ENCODE results near the gene OTOF. TPM values are rescaled to one million over a fixed set of nuclear protein-coding genes. Genes with fewer than 3 reads are reported as not detected.

The OTOF gene
- total RNA-seq, 1 experiment from 2014 or later = 0.10 TPM

DNA sequence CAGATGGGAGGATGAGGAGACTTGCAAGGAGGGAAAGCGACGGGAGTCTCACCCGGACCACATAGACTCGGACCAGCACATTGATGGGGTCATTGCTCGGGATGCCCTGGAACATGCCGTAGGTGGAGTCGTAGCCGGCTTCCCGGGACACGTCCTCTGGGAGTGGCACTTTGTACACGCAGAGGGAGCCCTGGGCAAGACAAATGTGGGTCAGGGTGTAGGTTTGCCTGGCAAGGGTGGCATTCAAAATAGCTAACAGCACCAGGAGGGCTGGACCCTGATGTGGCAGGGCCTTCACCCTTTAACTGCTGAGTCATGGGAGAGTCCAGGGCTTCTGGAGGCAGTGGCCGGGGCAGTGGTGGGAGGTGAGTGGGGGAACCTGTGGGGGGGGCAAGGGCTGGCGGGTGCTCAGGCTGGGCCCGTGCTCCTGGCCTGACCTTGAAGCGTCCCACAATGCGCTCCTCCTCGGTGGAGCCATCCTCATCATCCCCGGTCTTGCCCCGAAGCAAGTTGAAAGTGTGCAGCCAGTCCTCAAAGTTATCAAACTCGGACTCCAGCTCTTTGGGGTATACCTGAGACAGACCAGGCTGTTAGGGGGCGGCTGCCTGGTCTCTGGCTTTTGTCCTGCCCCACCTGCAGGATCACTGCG, 11.1 kb downstream of the OTOF start:
- Histone ChIP-seq H3K9ac (ENCODE audit: low read length) (no peak overlapping the region), H3K9me3 (ENCODE audit: control insufficient read depth in 1 of 2, insufficient read depth in 1 of 2, low read depth in 1 of 2, low read length in 2 of 2) (no peaks in the 10 kb centered on the region), H3K27me3 (ENCODE audit: insufficient read depth, low read length) (no peaks in the 10 kb centered on the region), H3K36me3 (ENCODE audit: control insufficient read depth in 1 of 2, insufficient read depth in 2 of 2, low read length in 2 of 2) (no peaks in the 10 kb centered on the region), H3K4me2 (ENCODE audit: low read length) (no peak overlapping the region), H4K20me1 (ENCODE audit: insufficient read depth) (no peaks in the 10 kb centered on the region), H3K4me1 (ENCODE audit: control insufficient read depth in 1 of 2, insufficient read depth in 2 of 2, low read length in 2 of 2) (peaks cover 4 to 13% of the 10 kb centered on the region in 2 experiments; a peak in 3 of 4 replicates), H3K27ac (ENCODE audit: low read depth, low read length) (no peak overlapping the region), H2AFZ (ENCODE audit: low read depth, low read length, poor library complexity, severe bottlenecking) (no peak overlapping the region), H3K4me3 (replicated peaks in 1 of 2; ENCODE audit: low read depth in 1 of 2, low read length in 2 of 2) (no peak overlapping the region), H3K79me2 (ENCODE audit: insufficient read depth, low read length) (no peaks in the 10 kb centered on the region), H3K9me2 (ENCODE audit: insufficient read depth) (no peaks in the 10 kb centered on the region)
- BruUV-seq (replicated peaks) = no TSS peak
- TF ChIP-seq ZNF274 (IDR thresholded peaks at IDR 0.05; ENCODE audit: low read depth, low read length) (no peak), EGR1 (IDR thresholded peaks at IDR 0.05; ENCODE audit: low read depth) (no peak), EZH2 (IDR thresholded peaks at IDR 0.05) (no peak)
- TF ChIP-seq, protein P1, sequence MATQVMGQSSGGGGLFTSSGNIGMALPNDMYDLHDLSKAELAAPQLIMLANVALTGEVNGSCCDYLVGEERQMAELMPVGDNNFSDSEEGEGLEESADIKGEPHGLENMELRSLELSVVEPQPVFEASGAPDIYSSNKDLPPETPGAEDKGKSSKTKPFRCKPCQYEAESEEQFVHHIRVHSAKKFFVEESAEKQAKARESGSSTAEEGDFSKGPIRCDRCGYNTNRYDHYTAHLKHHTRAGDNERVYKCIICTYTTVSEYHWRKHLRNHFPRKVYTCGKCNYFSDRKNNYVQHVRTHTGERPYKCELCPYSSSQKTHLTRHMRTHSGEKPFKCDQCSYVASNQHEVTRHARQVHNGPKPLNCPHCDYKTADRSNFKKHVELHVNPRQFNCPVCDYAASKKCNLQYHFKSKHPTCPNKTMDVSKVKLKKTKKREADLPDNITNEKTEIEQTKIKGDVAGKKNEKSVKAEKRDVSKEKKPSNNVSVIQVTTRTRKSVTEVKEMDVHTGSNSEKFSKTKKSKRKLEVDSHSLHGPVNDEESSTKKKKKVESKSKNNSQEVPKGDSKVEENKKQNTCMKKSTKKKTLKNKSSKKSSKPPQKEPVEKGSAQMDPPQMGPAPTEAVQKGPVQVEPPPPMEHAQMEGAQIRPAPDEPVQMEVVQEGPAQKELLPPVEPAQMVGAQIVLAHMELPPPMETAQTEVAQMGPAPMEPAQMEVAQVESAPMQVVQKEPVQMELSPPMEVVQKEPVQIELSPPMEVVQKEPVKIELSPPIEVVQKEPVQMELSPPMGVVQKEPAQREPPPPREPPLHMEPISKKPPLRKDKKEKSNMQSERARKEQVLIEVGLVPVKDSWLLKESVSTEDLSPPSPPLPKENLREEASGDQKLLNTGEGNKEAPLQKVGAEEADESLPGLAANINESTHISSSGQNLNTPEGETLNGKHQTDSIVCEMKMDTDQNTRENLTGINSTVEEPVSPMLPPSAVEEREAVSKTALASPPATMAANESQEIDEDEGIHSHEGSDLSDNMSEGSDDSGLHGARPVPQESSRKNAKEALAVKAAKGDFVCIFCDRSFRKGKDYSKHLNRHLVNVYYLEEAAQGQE (IDR thresholded peaks at IDR 0.05; ENCODE audit: low read depth) = no peak
- TF ChIP-seq, protein P2, sequence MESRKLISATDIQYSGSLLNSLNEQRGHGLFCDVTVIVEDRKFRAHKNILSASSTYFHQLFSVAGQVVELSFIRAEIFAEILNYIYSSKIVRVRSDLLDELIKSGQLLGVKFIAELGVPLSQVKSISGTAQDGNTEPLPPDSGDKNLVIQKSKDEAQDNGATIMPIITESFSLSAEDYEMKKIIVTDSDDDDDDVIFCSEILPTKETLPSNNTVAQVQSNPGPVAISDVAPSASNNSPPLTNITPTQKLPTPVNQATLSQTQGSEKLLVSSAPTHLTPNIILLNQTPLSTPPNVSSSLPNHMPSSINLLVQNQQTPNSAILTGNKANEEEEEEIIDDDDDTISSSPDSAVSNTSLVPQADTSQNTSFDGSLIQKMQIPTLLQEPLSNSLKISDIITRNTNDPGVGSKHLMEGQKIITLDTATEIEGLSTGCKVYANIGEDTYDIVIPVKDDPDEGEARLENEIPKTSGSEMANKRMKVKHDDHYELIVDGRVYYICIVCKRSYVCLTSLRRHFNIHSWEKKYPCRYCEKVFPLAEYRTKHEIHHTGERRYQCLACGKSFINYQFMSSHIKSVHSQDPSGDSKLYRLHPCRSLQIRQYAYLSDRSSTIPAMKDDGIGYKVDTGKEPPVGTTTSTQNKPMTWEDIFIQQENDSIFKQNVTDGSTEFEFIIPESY (IDR thresholded peaks at IDR 0.05; ENCODE audit: extremely low read depth, insufficient replicate concordance, low read length) = no peak
- TF ChIP-seq, protein P3, sequence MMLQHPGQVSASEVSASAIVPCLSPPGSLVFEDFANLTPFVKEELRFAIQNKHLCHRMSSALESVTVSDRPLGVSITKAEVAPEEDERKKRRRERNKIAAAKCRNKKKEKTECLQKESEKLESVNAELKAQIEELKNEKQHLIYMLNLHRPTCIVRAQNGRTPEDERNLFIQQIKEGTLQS (IDR thresholded peaks at IDR 0.05) = no peak
- RAD21 ChIA-PET (ENCODE audit: low non-redundant PET in 1 of 2, low total read pairs in 2 of 2, uncharacterized antibody in 2 of 2, unreplicated experiment in 2 of 2) = interaction anchor here in 1 of 2 experiments (1.5 kb wide), 1 partner anchor 151 kb away, joined by 5 read pairs; no protein-coding TSS in a partner anchor
- no peak for DNase-seq (ENCODE audit: low read depth, low spot score)
- no peak for ATAC-seq
- CTCF ChIA-PET = interaction anchor here (1.1 to 1.7 kb wide), 2 partner anchors 136 to 151 kb away, joined by 4 to 6 read pairs; no protein-coding TSS in a partner anchor
- POLR2A ChIA-PET = no interaction called here
- intact Hi-C loops (cut with micrococcal nuclease) = loop anchor here (5.0 kb wide), 1 partner anchor 319 kb away; no protein-coding TSS in a partner anchor

Measured in HCT116 (cell line).